PC-3 (cell line): ENCODE results near the gene NEGR1.

Experiments
- EZH2 ChIP-seq: fragments of 300-600 bp; sonication (generic); IDR thresholded peaks from one replicate; pipeline ENCODE4 v1.6.1; 2017; ENCODE audit warnings: antibody characterized with exemption, mild to moderate bottlenecking, low read length; ENCODE audit not compliant: unreplicated experiment
- TF ChIP-seq, protein P1 (sequence below): fragments of 300-600 bp; sonication (generic); conservative IDR thresholded peaks from 2 replicates; pipeline ENCODE4 v1.5.1; 2017; ENCODE audit warnings: antibody characterized with exemption, low read depth, mild to moderate bottlenecking, low read length

DNA sequence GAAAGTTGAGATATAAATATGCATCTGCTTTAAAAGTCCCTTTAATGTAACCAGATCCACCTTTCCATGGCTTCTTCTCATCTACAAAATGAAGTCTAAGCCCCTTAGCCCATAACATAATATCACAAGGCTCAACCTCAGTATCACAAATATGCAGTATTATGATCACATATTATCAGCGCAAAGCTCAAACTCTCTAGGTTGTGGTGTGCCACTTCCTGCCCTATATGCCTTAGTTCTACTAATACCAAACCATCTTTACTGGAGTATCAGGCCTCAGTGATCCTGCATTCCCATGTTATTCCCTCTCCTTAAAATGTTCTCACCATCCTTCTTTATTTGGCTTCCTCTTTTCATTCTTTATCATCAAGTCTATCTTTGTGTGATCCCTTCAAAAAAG, 301.8 kb downstream of the NEGR1 start:
- TF ChIP-seq, protein P1, sequence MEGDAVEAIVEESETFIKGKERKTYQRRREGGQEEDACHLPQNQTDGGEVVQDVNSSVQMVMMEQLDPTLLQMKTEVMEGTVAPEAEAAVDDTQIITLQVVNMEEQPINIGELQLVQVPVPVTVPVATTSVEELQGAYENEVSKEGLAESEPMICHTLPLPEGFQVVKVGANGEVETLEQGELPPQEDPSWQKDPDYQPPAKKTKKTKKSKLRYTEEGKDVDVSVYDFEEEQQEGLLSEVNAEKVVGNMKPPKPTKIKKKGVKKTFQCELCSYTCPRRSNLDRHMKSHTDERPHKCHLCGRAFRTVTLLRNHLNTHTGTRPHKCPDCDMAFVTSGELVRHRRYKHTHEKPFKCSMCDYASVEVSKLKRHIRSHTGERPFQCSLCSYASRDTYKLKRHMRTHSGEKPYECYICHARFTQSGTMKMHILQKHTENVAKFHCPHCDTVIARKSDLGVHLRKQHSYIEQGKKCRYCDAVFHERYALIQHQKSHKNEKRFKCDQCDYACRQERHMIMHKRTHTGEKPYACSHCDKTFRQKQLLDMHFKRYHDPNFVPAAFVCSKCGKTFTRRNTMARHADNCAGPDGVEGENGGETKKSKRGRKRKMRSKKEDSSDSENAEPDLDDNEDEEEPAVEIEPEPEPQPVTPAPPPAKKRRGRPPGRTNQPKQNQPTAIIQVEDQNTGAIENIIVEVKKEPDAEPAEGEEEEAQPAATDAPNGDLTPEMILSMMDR, result no peak
- no peak for TF ChIP-seq EZH2
